ENCODE data around the gene DAPK2. TPM values are rescaled to one million over a fixed set of nuclear protein-coding genes. Genes with fewer than 3 reads are reported as not detected.

Gene DAPK2
- total RNA-seq, 1 donor from 2014 or later: 23.0 TPM

DNA sequence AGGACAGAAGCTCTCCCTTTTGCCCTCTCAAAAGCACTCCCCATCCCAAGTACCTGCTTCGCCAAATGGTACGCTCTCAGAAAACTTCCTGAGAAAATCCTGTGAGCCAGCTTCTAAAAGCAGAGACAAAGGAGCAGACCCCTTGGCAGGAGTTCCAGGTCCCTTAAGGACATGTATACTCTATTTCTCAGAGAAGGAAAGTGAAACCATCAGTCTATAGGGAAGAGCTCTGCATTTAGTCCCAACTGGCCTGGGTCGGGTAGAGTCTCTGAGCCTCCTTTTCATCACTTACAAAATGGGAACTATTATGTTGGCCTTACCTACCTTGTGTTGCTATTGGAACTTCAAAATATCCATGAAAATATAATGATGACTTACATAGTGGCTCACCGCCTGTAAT lies 19.7 kb downstream of the DAPK2 start:
- intact Hi-C loops (cut with micrococcal nuclease): no loop called here

DNA sequence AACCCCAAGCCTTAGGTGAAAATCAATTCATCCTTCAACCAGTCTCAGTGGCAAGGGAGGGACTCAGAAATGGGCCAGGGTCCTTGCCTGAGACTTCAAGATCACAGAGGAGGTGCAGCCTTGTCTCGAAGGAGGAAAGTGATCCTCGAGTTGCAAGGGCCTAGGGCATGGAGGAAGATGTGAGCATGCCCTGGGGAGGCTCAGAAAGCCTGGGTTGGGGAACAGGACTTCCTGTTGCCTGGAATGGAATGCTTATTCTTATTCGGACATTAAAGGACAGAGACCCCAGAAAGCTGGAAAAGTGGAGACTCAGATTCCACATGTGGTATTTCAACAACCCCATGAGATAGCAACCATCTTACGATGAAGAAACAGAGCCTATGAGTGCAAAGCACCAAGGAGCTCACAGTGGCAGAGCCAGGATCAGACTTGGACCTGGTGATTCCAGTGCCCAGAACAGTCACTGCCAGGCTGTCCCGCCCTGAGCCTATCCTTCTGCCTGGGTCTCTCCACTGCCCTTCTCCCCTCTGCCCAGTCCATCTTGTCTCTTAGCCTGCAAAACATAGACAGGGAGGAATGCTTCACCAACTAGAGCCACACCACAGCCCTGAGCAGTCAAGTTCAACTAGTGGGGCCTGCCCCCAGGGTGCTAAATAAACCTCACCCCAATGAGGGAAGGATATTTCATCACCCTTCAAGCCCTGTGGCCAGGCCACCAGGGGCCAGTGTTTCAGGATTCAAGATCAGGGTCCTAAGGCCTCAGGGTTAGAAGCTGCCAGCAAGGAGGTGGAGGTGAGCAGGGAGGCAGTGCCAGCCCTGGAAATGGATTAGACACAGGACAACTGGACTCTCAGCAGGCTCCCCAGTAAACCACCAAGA lies 21.9 kb downstream of the DAPK2 start:
- intact Hi-C loops (cut with micrococcal nuclease): no loop called here

DNA sequence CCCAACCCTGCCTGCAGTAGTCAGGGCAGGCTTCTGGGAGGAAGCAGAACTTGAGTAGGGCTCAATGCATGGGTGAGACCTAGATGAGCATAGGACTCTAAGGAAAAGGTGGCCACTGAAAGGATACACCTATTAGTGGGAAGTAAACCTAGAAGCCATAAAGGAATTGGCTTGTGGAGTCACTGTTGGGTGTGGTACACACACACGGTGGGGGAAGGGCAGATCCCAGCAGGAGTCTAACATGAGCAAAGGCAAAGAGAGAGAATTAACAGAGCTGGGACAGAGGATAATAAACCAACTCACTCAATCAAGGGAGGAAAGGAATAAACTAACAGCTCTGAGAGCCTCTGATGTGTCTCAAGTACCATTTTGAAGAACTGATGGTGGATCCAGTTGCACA lies 23.1 kb downstream of the DAPK2 start:
- intact Hi-C loops (cut with micrococcal nuclease): no loop called here

DNA sequence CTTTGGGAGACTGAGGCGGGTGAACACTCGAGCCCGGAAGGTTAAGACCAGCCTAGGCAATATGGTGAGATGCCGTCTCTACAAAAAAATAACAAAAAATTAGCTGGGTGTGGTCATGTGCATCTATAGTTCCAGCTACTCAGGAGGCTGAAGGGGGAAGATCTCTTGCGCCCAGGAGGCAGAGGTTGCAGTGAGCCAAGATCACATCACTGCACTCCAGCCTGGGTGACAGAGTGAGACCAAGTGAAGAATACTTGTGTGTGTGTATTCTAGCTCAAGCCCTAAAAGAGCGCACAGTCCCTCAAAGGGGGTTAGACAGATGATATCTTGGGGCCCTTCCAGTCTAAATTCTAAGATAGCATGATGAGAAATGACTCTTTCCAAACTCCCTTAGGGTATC lies 23.7 kb downstream of the DAPK2 start:
- intact Hi-C loops (cut with micrococcal nuclease): no loop called here

DNA sequence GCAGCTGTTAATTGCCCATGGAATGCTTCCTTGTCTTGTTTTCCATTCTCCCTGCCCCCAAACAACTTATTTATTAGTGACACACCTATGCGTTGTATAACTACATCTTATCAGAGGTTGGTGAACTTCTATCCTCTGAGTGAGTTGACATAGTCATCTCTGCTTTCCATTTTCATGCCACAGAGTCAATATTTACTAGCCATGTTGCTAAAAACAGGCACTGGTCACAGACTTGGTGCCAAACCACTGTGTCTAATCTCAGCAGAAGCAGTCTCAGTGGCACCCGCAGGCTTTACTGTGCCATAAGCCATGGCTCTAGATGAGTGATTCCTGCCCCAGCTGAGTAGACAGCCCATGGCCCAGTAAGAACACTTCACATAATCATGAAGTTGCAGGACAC lies 26.5 kb downstream of the DAPK2 start:
- intact Hi-C loops (cut with micrococcal nuclease): no loop called here

DNA sequence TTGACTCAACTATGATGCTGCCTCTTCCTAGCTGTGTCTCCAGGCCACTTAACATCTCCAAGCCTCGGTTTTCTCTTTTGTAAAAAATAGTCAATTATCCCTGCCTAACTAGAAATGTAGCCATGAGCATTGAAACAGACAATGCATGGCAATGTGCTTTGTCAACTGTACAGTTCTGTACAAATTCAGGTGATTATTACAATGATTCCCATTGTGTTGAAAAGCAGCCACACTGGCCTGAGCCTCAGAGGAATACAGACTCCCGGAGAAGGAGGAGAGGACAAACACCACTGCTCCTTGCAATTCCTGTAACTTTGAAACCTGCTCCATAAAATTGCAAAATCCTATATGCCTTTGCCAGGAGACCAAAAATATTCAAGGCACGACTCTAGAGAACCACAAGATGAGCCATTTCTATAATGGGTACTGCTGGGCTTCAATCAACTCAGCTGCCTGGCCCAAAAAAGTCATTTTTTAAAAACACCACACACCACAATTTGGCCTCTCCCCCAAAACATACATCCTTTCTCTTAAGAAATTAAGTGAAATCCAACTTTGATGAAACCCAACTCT lies 28.6 kb downstream of the DAPK2 start:
- intact Hi-C loops (cut with micrococcal nuclease): no loop called here

DNA sequence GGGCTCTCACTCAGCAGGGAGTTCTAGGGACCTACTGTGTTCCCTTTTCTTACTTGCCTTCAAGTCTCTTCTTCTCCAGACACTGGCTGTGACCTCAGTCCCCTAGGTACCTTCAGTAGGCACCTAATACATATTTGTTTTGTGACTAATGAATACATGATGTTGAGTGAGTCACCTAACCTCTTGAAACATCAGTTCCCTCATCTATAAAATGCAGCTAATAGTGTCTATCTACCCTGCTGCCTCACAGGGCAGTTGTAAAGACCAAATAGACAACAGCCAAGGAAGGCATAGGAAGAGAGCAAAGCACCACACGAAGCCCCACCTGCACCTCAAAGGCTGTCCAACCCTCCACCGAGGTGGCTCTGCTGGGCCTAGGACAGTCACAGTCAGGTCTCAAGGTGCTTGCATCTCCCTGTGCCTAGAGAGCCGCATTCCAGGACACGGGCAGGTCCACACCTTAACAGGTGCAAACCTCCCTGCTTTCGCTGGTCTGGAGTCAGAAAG lies 29.1 kb downstream of the DAPK2 start:
- intact Hi-C loops (cut with micrococcal nuclease): no loop called here

DNA sequence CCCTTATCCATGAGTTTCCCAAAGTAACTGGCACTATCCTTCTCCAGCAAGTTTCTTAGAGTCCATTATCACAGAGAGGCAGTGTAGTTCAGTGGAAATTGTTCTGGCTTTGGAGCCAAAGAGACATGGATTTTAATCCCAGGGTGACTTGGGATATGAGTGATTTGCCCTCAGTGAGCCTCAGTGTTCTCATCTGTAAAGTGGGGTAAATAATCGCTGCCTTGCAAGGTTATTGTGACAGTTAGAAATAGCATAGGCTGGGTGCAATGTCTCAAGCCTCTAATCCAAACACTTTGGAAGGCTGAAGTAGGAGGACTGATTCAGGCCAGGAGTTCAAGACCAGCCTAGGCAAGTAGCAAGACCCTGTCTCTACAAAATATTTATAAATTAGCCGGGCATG lies 30.0 kb downstream of the DAPK2 start:
- intact Hi-C loops (cut with micrococcal nuclease): no loop called here

DNA sequence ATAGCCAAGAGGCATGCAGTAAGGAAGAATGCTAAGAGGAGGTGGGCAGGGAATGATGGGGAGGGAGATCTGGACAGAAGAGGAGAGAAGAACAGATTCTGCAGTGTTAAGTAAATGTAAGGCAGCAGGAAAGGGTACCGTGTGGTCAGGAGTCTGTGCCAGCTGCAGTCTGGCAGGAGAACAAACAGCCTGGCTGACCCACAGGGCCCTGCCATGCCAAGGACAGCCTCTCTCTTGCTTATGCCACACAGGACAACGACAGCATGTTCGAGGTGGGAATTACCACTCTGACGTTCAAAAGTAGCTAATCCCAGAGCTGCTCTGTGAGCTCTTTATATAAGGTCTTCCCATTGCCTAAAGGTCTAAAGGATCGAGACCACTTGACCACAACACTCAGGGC lies 31.3 kb downstream of the DAPK2 start:
- intact Hi-C loops (cut with micrococcal nuclease): loop anchor here (5.0 kb wide), 1 partner anchor 823 kb away; no protein-coding TSS in a partner anchor

DNA sequence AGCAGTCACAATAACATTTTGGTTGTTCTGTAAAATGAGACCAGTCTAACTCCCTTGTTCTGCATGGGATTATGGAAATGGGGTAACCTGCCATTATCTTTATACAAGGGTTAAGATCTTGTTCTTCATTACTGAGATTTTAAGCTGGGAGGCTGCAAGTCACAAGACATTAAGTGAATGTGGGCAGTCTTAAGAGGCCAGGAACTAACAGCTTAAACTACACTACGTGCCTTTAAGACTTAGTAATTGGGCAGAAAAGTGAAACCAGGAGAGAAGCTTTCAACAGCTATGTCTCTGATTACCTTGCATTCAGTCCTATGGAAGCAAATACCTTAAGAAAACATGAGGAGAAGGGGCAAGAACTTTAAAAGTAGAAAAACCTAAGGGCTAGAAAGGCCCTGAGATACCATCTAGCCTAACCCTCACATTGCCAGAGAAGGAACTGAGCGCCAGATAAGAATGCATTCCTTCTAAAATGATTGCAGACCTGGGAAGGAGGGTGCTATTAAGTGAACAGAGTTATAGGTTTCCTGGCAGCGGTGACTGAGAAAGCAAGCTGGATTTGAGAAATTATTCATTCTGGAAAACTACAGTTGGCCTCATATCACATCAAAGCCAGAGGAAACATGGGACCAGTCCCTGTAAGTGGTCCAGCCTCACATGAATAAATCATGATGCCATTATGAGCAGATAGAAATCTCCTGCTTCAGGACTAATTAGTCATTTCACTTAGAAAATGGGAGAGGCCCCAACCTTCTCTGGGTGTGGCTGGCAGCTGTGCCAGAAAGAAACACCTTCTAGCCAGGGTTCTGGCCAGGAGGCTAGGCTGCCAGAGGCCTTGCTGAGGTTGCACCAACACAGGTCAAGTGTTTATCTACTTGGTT lies 32.9 kb downstream of the DAPK2 start:
- intact Hi-C loops (cut with micrococcal nuclease): loop anchor here (5.0 kb wide), 1 partner anchor 821 kb away; no protein-coding TSS in a partner anchor

DNA sequence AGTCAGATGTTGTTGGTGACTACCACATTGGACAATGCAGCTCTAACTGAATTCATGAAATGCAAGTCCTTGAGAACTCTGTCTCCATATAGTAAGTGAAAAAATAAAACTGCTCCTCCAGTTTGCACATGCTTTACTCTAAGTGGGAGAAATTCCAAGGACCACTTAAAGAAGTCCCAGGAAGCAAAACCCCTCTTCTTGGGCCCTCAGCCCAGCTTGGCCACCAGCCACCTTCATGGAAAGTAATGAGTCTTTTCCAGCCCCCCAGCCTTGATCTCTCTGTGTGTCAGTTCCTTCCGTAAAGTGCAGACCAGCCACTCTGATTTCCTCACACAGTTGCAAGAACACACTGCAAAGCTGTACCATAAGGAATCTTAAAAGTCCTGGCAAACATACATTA lies 34.5 kb downstream of the DAPK2 start:
- intact Hi-C loops (cut with micrococcal nuclease): loop anchor here (2.0 to 5.0 kb wide), 4 partner anchors 17 to 819 kb away; partner anchors contain the start of gene HERC1

DNA sequence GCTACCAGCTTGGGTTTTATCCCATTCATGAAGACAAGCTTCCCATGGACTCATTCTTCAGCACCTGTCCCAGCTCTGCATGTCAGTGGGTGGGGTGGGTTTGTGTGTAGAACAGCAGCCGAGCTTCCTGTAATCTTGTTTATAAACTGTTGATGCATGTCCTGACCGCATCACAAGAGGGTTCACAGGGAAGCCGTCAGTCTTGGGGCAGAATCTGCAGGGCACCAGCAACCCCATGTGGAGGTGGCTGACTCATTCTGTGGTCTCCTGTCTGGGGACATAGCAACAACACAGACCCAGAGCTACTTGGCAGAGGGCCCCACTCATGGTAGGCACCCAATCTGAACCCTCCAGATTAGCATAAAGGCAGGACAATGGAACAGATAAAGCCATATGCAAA lies 35.6 kb downstream of the DAPK2 start:
- intact Hi-C loops (cut with micrococcal nuclease): loop anchor here (1.0 to 5.0 kb wide), 12 partner anchors 12 to 818 kb away; partner anchors contain the start of genes DAPK2 and HERC1

DNA sequence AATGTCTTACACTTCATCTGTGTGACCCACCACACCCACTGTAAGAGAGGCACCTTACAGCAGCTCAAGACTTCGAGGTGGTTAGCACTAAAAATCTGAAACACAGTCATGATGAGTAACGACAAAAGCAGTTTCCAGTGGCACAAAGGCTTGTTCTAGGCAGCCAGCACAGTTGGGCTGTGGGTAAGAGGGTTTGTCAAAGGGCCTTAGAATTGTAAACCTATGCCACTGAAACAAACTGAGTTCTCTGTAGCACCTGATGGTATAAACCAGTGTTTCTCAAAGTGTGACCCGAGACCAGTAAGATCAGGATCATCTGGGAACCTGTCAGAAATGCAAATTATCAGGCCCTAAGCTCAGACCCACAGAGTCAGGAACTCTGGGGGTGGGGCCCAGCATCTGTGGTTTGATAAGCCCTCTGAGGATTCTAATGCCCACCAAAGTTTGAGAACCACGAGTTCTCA lies 36.5 kb downstream of the DAPK2 start:
- intact Hi-C loops (cut with micrococcal nuclease): loop anchor here (1.0 to 5.0 kb wide), 12 partner anchors 12 to 818 kb away; partner anchors contain the start of genes DAPK2 and HERC1

DNA sequence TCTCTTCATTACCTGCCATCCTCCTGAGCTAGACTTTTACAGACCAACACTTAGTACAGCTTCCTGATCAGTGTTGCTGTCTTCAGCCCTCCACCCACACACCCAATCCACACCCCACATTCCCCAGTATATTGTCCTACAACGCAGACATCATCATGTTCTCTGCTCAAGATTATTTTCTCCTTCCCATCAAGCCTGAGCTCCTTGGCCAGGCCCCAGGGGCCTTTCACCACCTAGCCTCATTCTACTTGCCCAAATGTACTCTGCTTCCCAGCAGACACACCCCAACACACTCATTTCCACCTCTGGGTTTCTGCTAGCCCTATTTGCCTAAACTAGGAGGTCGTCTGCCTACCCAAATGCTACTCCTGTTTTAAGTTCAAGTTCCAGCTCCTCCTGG lies 37.0 kb downstream of the DAPK2 start:
- intact Hi-C loops (cut with micrococcal nuclease): no loop called here

DNA sequence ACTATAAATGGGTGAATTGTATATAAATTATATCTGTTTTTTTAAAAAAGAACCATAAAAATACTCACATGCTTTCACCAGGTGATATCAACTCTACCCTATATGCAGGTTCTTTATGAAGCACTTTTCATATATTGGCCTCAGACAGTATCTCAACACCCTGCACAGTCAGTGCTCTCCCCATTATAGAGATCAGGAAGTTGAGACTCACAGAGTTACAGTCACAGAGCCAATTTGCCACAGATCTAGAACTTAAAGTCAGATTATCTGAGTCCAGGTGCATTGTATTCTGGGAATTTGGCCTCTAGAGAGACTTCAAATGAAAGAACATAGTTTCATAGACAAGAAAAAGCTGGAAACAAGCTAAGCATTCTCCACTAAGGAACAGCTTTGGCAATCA lies 38.1 kb downstream of the DAPK2 start:
- intact Hi-C loops (cut with micrococcal nuclease): no loop called here

DNA sequence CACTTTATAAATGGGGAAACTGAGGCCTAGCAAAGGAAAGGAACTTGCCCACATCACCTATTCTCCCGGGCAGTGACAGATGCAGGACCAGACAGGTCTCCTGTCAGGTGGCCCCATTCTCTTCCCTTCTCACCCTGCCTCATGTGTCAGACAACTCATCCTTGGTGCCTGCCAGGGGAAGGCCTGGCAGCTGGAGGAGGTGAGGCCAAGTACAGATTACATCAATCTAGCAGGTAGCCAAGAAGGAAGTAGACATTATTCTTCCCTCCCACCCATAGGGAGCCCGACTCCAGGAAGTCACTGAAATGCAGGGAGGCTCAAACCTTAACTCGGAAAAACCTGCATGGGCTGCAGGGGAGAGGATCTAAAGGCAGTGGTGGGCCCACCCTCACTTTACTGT lies 39.6 kb downstream of the DAPK2 start:
- intact Hi-C loops (cut with micrococcal nuclease): no loop called here

DNA sequence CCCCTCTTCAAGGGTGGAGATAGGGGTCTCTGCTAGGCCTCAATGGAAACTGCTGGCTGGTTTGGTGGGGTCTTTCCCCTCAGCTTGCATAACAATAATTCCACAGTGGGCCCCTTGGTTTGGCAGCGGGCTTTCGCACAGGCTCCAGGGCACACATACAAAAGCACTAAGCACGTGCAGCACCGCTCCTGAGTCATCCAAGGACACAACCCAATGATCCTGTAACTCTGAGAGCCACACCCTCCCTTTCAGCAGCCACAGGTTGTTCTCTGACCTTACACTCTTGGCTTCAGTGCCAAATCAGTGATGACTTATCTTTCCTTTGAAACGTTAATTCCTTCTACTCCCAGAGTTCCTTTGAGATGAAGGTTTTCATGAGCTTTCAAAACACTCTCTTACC lies 41.7 kb downstream of the DAPK2 start:
- intact Hi-C loops (cut with micrococcal nuclease): no loop called here

DNA sequence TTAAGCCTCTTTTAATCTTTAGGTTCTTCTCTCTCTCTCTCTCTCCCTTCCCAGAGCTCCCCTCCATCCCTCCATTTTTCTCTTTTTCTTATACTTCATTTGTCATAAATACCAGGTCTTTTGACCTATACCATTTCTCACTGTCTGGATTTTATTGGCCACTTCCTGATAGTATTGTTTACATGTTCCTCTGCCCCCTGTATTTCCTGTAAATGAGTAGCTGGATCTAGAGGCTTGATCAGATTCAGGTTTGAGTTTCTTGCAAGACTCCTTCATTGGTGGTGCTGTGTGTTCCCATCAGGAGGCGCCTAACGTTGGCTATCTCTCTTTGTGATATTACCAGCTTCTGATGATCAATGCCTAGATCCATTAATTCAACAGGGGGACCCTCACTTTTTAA lies 42.2 kb downstream of the DAPK2 start:
- intact Hi-C loops (cut with micrococcal nuclease): no loop called here

DNA sequence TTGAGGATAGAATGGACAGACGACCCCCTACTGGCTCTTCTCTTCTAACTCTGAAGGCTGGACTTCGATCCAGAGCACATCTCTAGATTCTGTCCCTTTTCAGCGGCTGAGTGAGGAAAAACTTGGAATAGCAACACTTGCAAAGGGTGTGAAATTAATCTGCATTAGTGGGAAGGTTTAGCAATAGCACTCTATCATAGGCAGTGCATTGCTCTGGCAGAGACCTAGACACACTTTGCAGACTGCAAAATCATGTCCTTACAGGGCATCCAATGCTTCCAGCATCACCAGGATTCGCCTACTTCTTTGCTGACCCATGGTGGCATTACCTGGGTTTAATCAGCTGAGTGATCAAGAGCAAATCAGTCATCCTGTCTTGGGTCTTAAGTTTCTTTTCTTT lies 43.1 kb downstream of the DAPK2 start:
- intact Hi-C loops (cut with micrococcal nuclease): no loop called here

DNA sequence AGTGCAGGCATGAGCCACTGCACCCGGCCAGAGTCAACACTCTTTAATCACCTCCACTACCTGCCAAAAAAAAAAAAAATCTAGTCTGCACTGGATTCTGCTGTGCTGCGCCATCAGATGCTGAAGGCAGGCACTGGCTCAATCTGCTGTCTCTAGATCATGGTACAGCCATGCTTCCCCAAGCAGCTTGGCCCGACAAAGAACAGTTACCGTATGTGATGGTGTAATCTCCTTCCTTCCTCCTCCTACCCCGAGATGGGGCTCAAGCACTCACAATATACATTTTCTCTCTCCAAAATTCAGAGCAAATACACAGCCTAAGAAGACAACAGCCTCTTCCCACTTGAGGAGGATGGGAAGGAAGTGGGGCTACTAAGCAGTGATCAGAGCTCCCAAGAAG lies 45.1 kb downstream of the DAPK2 start:
- intact Hi-C loops (cut with micrococcal nuclease): no loop called here

DNA sequence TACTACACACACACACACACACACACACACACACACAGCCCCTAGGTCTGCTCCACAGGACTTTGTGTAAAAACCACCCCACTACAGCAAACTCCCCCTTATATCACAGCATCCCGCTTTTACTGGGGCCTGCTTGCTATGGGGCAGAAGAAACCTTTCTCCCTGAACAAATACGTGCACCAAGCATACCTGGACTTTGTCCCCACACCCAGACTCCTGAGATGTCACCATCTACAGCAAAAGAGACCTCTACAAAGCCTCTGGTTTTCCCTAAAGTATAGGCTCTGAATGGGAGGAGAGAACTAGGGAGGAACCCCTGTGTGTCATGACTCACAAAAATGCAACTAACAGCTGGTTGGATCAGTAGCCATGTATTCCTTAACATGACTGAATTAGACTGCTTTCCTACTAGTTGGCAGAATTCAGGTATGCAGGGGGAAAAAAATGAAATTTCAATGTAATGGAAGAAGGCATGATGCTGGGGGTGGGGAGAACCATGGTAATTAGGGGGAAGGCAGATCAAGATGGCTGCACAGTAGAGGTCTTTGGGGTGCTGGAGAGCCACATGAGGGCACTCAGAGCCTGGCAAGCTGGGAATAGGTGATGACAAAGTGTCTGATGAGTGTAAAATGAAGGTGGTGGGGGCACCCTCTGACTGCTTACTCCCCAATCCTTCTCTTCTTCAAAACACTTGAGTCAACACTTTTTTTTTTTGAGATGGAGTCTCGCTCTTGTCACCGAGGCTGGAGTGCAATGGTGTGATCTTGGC lies 45.9 kb downstream of the DAPK2 start:
- intact Hi-C loops (cut with micrococcal nuclease): no loop called here

Data from T-helper 1 cell treated with Interleukin-12 subunit alpha and Interleukin-12 subunit beta and Interleukin-4 antibody, amounts not matched to agents 30 ng/mL and 1 ng/mL, for 36 hours (primary cell).